A673 (cell line): ENCODE results near the gene EMX1.

Experiments used
- CTCF ChIP-seq: fragments of 300-800, 200-600 bp; sonication (generic); conservative IDR thresholded peaks from 2 replicates; pipeline ENCODE4 v1.5.1; 2017; ENCODE audit warnings: low read depth, mild to moderate bottlenecking, antibody characterized with exemption, low read length, moderate library complexity, mixed read lengths
- EZH2 ChIP-seq: fragments of 200-600 bp; sonication (generic); IDR thresholded peaks from 2 replicates; pipeline ENCODE4 v1.6.1; 2017; ENCODE audit warnings: borderline replicate concordance, low read depth, mild to moderate bottlenecking, mixed read lengths, antibody characterized with exemption, low read length; ENCODE audit not compliant: poor library complexity, severe bottlenecking

GRCh38 chr2:72914589-72915319, 2.6 kb upstream of the EMX1 start:
- no peak for TF ChIP-seq CTCF
- no peak for TF ChIP-seq EZH2
